Activated naive CD8-positive, alpha-beta T cell treated with anti-CD3 and anti-CD28 coated beads, Interleukin-2, amount 50 U/mL, for 24 hours (primary cell): Measurements from ENCODE around the gene IQGAP1.
"Not testable (repeated sequence)": the region's sequence is repeated elsewhere in the genome, so short reads cannot be mapped to it uniquely, and the experiment has no call there.

ENCODE experiments used
- ATAC-seq: fragments of 150-1000 bp; cut with Tn5 transposase; one replicate; pipeline ENCODE4 v1.10.0; 2021
- DNase-seq: peaks from one replicate; pipeline ENCODE4 v3.0.0; 2021
- H3K27ac Mint-ChIP-seq: one replicate; pipeline ENCODE4 v1.8.0; 2021; ENCODE audit warnings: mild to moderate bottlenecking, mixed read lengths
- H3K27me3 Mint-ChIP-seq: one replicate; pipeline ENCODE4 v1.8.0; 2021; ENCODE audit warnings: mixed read lengths
- H3K36me3 Mint-ChIP-seq: one replicate; pipeline ENCODE4 v1.8.0; 2021; ENCODE audit warnings: low read depth, mixed read lengths
- H3K4me1 Mint-ChIP-seq: one replicate; pipeline ENCODE4 v1.8.0; 2021; ENCODE audit warnings: mixed read lengths
- H3K4me3 Mint-ChIP-seq: one replicate; pipeline ENCODE4 v1.8.0; 2021; ENCODE audit warnings: mild to moderate bottlenecking, moderate library complexity, mixed read lengths
- H3K9me3 Mint-ChIP-seq: one replicate; pipeline ENCODE4 v1.8.0; 2021; ENCODE audit warnings: mixed read lengths

Gene IQGAP1

DNA sequence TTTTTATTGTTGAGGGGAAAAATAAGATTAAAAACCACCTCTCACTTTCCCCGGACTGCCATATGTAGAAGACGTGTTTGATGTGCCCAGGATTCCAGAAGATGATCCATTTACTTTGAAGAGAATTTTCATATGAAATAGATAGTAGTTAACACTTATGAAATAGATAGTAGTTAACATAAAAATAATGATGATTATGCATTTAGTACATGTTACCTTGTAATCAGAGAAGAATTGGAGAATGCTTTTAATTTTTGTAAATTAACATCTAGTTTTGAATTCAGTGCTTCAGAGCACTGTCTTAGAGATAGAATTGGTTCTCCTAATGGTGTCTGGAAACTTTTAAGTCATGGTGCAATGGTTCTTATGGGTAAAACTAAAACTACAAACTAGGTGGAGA lies 95.6 kb downstream of the IQGAP1 start:
- H3K4me1 Mint-ChIP-seq: peaks cover 31% of the 10 kb centered on the region
- no peaks in the 10 kb centered on the region for H3K27me3 Mint-ChIP-seq
- H3K4me3 Mint-ChIP-seq: no peak overlapping the region
- no peak for ATAC-seq
- DNase-seq: no peak
- peaks cover 70% of the 10 kb centered on the region for H3K36me3 Mint-ChIP-seq
- H3K27ac Mint-ChIP-seq: no peak overlapping the region
- H3K9me3 Mint-ChIP-seq: no peaks in the 10 kb centered on the region

DNA sequence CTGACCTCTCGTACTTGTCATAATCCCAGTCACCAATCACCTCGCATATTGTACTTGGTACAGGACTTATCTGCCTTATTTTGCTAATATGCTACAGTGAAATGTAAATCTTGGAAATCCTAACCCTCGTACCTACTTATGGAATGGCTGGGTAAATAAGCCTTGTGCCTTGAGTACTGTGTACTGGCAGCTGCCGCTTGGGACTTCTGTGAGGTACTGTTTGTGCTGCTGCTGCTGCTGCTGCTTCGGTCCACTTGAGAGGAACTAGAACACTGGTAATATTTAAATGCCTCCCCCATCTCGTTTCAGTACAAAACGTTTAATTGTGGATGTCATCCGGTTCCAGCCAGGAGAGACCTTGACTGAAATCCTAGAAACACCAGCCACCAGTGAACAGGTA lies 99.1 kb downstream of the IQGAP1 start:
- H3K4me3 Mint-ChIP-seq: no peak overlapping the region
- H3K4me1 Mint-ChIP-seq: peaks cover under 1% of the 10 kb centered on the region
- peaks cover 65% of the 10 kb centered on the region for H3K36me3 Mint-ChIP-seq
- H3K9me3 Mint-ChIP-seq: no peaks in the 10 kb centered on the region
- DNase-seq: no peak
- H3K27ac Mint-ChIP-seq: no peak overlapping the region
- ATAC-seq: no peak
- H3K27me3 Mint-ChIP-seq: no peaks in the 10 kb centered on the region

- DNase-seq (no peak), ATAC-seq (no peak)
- no peak overlapping the region for H3K4me3 Mint-ChIP-seq
- H3K4me1 Mint-ChIP-seq: peaks cover 4% of the 10 kb centered on the region
- peaks cover 61% of the 10 kb centered on the region for H3K36me3 Mint-ChIP-seq
- no peaks in the 10 kb centered on the region for H3K27me3 Mint-ChIP-seq
- H3K9me3 Mint-ChIP-seq: no peaks in the 10 kb centered on the region
- no peak overlapping the region for H3K27ac Mint-ChIP-seq
These were observed 101.5 kb downstream of the IQGAP1 start for GRCh38 chr15:90489514-90489913.

DNA sequence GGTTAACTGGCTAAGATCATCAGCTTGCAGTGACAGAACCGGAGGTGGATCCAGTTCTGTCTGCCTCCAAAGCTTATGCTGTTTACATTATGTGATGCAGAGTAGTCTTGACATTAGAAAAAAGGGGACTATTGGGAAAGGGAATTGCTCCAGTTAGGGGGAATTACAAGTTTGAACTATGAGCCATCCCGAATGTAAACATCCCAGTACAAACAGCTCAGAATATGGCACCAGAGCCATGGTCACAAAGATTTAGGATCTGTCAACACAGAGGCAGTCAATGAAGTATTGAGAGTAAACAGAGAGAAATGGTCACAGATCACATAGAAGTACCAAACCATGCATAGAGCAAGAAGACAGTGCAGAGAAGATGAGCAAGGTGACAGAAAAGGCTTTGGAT lies 101.9 kb downstream of the IQGAP1 start:
- Mint-ChIP-seq H3K27me3 (no peaks in the 10 kb centered on the region), H3K9me3 (no peaks in the 10 kb centered on the region), H3K27ac (no peak overlapping the region), H3K4me1 (peaks cover 4% of the 10 kb centered on the region), H3K36me3 (peaks cover 60% of the 10 kb centered on the region), H3K4me3 (no peak overlapping the region)
- no peak for ATAC-seq
- no peak for DNase-seq

DNA sequence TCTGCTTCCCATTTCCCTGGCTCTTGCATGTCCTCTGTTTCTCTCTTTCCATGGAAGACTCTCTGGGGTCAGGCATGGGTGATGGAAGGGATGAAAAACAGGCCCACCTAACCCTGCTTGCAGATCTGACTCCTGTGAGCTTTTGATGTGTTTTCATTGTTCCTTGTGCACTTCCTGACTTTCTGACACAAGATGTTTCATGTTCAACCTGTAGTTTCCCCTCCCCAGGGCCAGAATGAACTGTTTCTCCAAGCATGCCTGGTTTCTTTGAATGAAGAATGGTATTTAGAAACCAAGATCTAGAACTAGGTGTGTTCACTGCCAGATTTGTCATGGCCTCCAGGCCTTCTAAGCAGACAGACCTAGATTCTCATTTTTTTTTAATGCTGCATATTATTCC lies 105.6 kb downstream of the IQGAP1 start:
- no peak overlapping the region for H3K4me3 Mint-ChIP-seq
- H3K9me3 Mint-ChIP-seq: no peaks in the 10 kb centered on the region
- peaks cover 50% of the 10 kb centered on the region for H3K36me3 Mint-ChIP-seq
- H3K27me3 Mint-ChIP-seq: no peaks in the 10 kb centered on the region
- DNase-seq (no peak), ATAC-seq (no peak)
- H3K4me1 Mint-ChIP-seq: peaks cover 4% of the 10 kb centered on the region
- H3K27ac Mint-ChIP-seq: no peak overlapping the region

DNA sequence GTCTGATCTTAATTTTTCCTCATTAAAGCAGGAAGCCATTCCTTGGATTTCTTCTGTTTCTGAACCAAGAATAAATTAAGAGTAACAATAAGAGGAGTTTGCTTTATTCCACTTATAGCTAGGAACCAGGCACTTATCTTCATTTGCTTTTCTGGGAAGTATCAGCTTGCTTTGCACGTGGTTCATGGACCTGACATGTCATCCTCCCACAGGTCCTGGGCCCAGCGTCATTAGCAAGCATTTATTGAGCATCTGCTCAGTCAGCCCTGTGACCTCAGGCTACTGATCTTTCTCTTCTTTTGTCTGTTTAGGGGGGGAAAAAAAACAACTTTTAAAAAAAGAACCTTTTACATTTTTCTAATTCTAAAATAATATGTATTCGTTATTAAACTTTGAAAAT lies 107.0 kb downstream of the IQGAP1 start:
- H3K4me3 Mint-ChIP-seq: no peak overlapping the region
- no peaks in the 10 kb centered on the region for H3K27me3 Mint-ChIP-seq
- H3K27ac Mint-ChIP-seq: no peak overlapping the region
- H3K36me3 Mint-ChIP-seq: peaks cover 58% of the 10 kb centered on the region
- ATAC-seq (no peak), DNase-seq (no peak)
- H3K9me3 Mint-ChIP-seq: no peaks in the 10 kb centered on the region
- H3K4me1 Mint-ChIP-seq: peaks cover 4% of the 10 kb centered on the region

- Mint-ChIP-seq H3K4me3 (no peak overlapping the region), H3K36me3 (peaks cover 57% of the 10 kb centered on the region), H3K27me3 (no peaks in the 10 kb centered on the region)
These were observed 108.7 kb downstream of the IQGAP1 start for GRCh38 chr15:90496791-90497190.

DNA sequence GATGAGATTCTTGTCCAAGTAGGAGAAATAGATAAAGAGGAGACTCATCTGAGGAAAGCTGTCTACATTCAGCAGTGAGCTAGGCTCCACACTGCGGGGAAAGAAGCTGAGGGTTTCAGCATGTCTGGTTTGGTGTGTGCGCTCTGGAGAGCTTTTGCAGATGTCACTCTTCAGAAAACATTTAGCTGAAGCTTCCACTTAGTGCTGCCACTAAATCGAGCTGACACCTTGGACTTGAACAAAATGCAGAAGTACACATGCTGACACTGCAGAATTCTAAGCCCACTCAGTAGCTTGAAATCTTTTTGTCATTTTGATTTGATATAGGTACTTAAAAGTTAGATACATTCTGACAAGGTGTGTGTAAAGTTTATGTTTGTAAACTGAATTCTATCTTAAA lies 109.3 kb downstream of the IQGAP1 start:
- H3K36me3 Mint-ChIP-seq: peaks cover 57% of the 10 kb centered on the region
- DNase-seq (no peak), ATAC-seq (no peak)
- H3K4me1 Mint-ChIP-seq: peaks cover 7% of the 10 kb centered on the region
- no peaks in the 10 kb centered on the region for H3K27me3 Mint-ChIP-seq
- H3K4me3 Mint-ChIP-seq: no peak overlapping the region
- H3K27ac Mint-ChIP-seq: no peak overlapping the region
- H3K9me3 Mint-ChIP-seq: no peaks in the 10 kb centered on the region

More at GRCh38 chr15:90496791-90497190, 108.7 kb downstream of the IQGAP1 start:
- H3K9me3 Mint-ChIP-seq: no peaks in the 10 kb centered on the region
- ATAC-seq (no peak), DNase-seq (no peak)
- H3K4me1 Mint-ChIP-seq: peaks cover 4% of the 10 kb centered on the region
- H3K27ac Mint-ChIP-seq: no peak overlapping the region

- H3K27me3 Mint-ChIP-seq: no peaks in the 10 kb centered on the region
- no peak overlapping the region for H3K27ac Mint-ChIP-seq
- peaks cover 53% of the 10 kb centered on the region for H3K36me3 Mint-ChIP-seq
- DNase-seq (no peak), ATAC-seq (no peak)
- H3K4me1 Mint-ChIP-seq: peaks cover 7% of the 10 kb centered on the region
- H3K9me3 Mint-ChIP-seq: no peaks in the 10 kb centered on the region
- H3K4me3 Mint-ChIP-seq: no peak overlapping the region
These were observed 109.9 kb downstream of the IQGAP1 start for GRCh38 chr15:90497912-90498311.

GRCh38 chr15:90500171-90500570 lies 112.1 kb downstream of the IQGAP1 start:
- Mint-ChIP-seq H3K4me1 (peaks cover 3% of the 10 kb centered on the region), H3K9me3 (no peaks in the 10 kb centered on the region), H3K27ac (peak overlapping the region; percentile 10), H3K36me3 (peaks cover 40% of the 10 kb centered on the region), H3K27me3 (no peaks in the 10 kb centered on the region), H3K4me3 (no peak overlapping the region)
- DNase-seq (no peak), ATAC-seq (no peak)

DNA sequence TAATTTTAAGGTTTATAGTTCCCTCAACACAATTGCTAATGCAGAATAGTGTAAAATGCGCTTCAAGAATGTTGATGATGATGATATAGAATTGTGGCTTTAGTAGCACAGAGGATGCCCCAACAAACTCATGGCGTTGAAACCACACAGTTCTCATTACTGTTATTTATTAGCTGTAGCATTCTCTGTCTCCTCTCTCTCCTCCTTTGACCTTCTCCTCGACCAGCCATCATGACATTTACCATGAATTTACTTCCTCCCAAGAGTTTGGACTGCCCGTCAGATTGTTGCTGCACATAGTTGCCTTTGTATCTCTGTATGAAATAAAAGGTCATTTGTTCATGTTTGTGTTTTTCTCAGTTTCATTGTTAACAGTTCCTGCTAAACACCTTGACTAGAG lies 113.9 kb downstream of the IQGAP1 start:
- no peak overlapping the region for H3K27ac Mint-ChIP-seq
- no peaks in the 10 kb centered on the region for H3K27me3 Mint-ChIP-seq
- no peaks in the 10 kb centered on the region for H3K9me3 Mint-ChIP-seq
- ATAC-seq (no peak), DNase-seq (no peak)
- no peak overlapping the region for H3K4me3 Mint-ChIP-seq
- peaks cover 3% of the 10 kb centered on the region for H3K4me1 Mint-ChIP-seq
- H3K36me3 Mint-ChIP-seq: peaks cover 31% of the 10 kb centered on the region

- not testable (repeated sequence) for ATAC-seq, H3K9me3 Mint-ChIP-seq, DNase-seq, H3K36me3 Mint-ChIP-seq, H3K27me3 Mint-ChIP-seq
- Mint-ChIP-seq H3K27ac (peak overlapping the region; percentile 43), H3K4me3 (peak overlapping the region; percentile 75), H3K4me1 (peaks cover 12% of the 10 kb centered on the region)
These were observed 122.7 kb downstream of the IQGAP1 start for GRCh38 chr15:90510781-90511180.

- ATAC-seq (peak; percentile 24), DNase-seq (peak; percentile 16)
- Mint-ChIP-seq H3K27ac (peak overlapping the region; percentile 43), H3K4me1 (peaks cover 12% of the 10 kb centered on the region), H3K4me3 (peak overlapping the region; percentile 75)
- not testable (repeated sequence) for H3K36me3 Mint-ChIP-seq, H3K9me3 Mint-ChIP-seq, H3K27me3 Mint-ChIP-seq
These were observed 123.2 kb downstream of the IQGAP1 start for GRCh38 chr15:90511211-90511618.

DNA sequence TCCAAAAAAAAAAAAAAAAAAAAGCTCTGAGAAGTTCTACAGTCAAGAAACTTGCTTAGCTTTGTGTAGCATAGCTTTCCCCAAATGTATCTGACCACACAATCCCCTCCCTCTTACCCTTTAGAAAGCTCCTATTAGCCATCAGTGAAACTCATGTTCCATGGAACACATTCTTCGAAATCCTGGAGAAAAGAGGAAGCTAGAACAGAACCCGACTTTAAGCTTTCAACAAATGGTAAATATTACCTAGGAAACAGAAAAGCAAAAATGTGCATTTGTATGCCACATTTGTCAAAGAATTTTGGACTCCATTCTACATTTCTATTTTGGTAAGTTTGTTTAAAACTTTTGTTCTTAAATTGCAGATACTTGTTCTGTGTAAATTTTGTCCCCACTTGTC lies 124.2 kb downstream of the IQGAP1 start:
- no peak overlapping the region for H3K4me3 Mint-ChIP-seq
- no peaks in the 10 kb centered on the region for H3K36me3 Mint-ChIP-seq
- DNase-seq (no peak), ATAC-seq (no peak)
- H3K27me3 Mint-ChIP-seq: no peaks in the 10 kb centered on the region
- H3K4me1 Mint-ChIP-seq: peaks cover 12% of the 10 kb centered on the region
- H3K9me3 Mint-ChIP-seq: no peaks in the 10 kb centered on the region
- no peak overlapping the region for H3K27ac Mint-ChIP-seq

DNA sequence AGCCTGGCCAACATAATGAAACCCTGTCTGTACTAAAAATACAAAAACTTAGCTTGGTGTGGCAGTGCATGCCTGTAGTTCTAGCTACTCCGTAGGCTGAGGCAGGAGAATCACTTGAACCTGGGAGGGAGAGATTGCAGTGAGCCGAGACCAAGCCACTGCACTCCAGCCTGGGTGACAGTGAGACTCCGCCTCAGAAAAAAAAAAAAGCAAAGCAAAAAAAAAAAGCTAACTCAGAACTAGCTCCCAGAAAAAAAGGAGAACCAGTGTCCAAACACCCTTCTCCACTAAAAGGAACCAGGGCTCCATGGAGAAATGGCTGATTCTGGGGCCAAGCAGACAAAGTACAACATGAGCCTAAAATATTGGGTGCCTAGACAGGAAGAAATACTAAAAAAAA lies 124.9 kb downstream of the IQGAP1 start:
- Mint-ChIP-seq H3K4me3 (no peak overlapping the region), H3K9me3 (no peaks in the 10 kb centered on the region), H3K36me3 (no peaks in the 10 kb centered on the region), H3K27me3 (no peaks in the 10 kb centered on the region), H3K27ac (no peak overlapping the region), H3K4me1 (peaks cover 12% of the 10 kb centered on the region)
- no peak for DNase-seq
- no peak for ATAC-seq

- no peaks in the 10 kb centered on the region for H3K9me3 Mint-ChIP-seq
- H3K27me3 Mint-ChIP-seq: no peaks in the 10 kb centered on the region
- H3K36me3 Mint-ChIP-seq: no peaks in the 10 kb centered on the region
- DNase-seq: no peak
- H3K4me1 Mint-ChIP-seq: peaks cover 12% of the 10 kb centered on the region
- no peak overlapping the region for H3K27ac Mint-ChIP-seq
- no peak overlapping the region for H3K4me3 Mint-ChIP-seq
- no peak for ATAC-seq
These were observed 125.4 kb downstream of the IQGAP1 start for GRCh38 chr15:90513448-90513847.
